Mucosa of descending colon (tissue), 3 donors: ENCODE data around the gene UCHL5. TPM values are rescaled to one million over a fixed set of nuclear protein-coding genes. Genes with fewer than 3 reads are reported as not detected.
A peak's percentile ranks its signal among the peaks of the same experiment; 100 is the strongest.

Source experiments
- ATAC-seq: fragments of 200-7000 bp; cut with Tn5 transposase; one replicate; pipeline ENCODE4 v1.9.1; 2020; ENCODE audit warnings: mild to moderate bottlenecking, moderate library complexity
- DNase-seq, 3 donors: peaks; one replicate each; pipeline ENCODE4 v3.0.0-alpha.2; 2020
- H3K36me3 ChIP-seq: fragments of 200-600 bp; one replicate; pipeline ENCODE4 v1.8.0; 2021; ENCODE audit warnings: low read depth, mild to moderate bottlenecking
- H3K4me1 ChIP-seq: fragments of 200-600 bp; one replicate; pipeline ENCODE4 v1.8.0; 2021; ENCODE audit warnings: low read depth, mild to moderate bottlenecking
- H3K4me3 ChIP-seq: fragments of 200-600 bp; one replicate; pipeline ENCODE4 v1.8.0; 2021; ENCODE audit warnings: mild to moderate bottlenecking
- H3K9me3 ChIP-seq: fragments of 200-600 bp; one replicate; pipeline ENCODE4 v1.8.0; 2021; ENCODE audit warnings: mild to moderate bottlenecking
- intact Hi-C, 2 donors: fragments of 100-400 bp; cut with DNase I in 1 of 2; cut with micrococcal nuclease in 1 of 2; formaldehyde crosslinking; loops; one replicate each; pipeline versions ENCODE4 v1.11.0 to v1.11.1; 2022; cut with DNase I, micrococcal nuclease
- long read RNA-seq, 2 donors: library from polyadenylated mRNA; unstranded; transcript quantifications; one replicate each; pipeline ENCODE4 v2.0.0, GENCODE V29; 2019 to 2021
- total RNA-seq, 3 donors: library from RNA; stranded (reverse); fragmentation: NEBNext Ultra II Directional in 2 of 3; extraction: Animal tissue kit (Norgen Biotek cat#: 25700) in 2 of 3; gene quantifications; one replicate each; pipeline versions ENCODE4 v1.2.1 to v1.2.4, GENCODE V29; 2021 to 2023
- TF ChIP-seq, protein P1 (sequence below): fragments of 200-600 bp; IDR thresholded peaks from one replicate; pipeline ENCODE4 v1.8.0; 2022; ENCODE audit warnings: antibody characterized with exemption, mild to moderate bottlenecking
- donor health status: DM: no; HTN: no; CAD: no; lungs with moderate emphysema.
- donor health status: DM: no; HTN: no; CAD: no.
- donor health status: DM: no; HTN: yes; CAD: no.

The UCHL5 gene, protein sequence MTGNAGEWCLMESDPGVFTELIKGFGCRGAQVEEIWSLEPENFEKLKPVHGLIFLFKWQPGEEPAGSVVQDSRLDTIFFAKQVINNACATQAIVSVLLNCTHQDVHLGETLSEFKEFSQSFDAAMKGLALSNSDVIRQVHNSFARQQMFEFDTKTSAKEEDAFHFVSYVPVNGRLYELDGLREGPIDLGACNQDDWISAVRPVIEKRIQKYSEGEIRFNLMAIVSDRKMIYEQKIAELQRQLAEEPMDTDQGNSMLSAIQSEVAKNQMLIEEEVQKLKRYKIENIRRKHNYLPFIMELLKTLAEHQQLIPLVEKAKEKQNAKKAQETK
- 10 to 100 TPM; 28.7 to 32.7 (median 29.1) TPM for total RNA-seq
- long read RNA-seq, donor 1, full-length matches to known transcripts = 30 of 35 reads
- long read RNA-seq, donor 1, partial matches to known transcripts = 0 of 35 reads
- long read RNA-seq, donor 1, other reads (novel, unspliced or antisense) = 5 of 35 reads
- long read RNA-seq, donor 2, full-length matches to known transcripts = 11 of 32 reads
- long read RNA-seq, donor 2, partial matches to known transcripts = 12 of 32 reads
- long read RNA-seq, donor 2, other reads (novel, unspliced or antisense) = 9 of 32 reads

GRCh38 chr1:193059282-193060114, at the start of gene UCHL5, which contains the start of gene RO60:
Gene UCHL5, minus strand, starts transcription at chr1:193059360. Its CDS starts 100 bp downstream, at chr1:193059260.
Gene RO60, plus strand, starts transcription at chr1:193059612. Its CDS starts 9,443 bp downstream, at chr1:193069055.
- ATAC-seq = peak; percentile 96
- TF ChIP-seq, protein P1, sequence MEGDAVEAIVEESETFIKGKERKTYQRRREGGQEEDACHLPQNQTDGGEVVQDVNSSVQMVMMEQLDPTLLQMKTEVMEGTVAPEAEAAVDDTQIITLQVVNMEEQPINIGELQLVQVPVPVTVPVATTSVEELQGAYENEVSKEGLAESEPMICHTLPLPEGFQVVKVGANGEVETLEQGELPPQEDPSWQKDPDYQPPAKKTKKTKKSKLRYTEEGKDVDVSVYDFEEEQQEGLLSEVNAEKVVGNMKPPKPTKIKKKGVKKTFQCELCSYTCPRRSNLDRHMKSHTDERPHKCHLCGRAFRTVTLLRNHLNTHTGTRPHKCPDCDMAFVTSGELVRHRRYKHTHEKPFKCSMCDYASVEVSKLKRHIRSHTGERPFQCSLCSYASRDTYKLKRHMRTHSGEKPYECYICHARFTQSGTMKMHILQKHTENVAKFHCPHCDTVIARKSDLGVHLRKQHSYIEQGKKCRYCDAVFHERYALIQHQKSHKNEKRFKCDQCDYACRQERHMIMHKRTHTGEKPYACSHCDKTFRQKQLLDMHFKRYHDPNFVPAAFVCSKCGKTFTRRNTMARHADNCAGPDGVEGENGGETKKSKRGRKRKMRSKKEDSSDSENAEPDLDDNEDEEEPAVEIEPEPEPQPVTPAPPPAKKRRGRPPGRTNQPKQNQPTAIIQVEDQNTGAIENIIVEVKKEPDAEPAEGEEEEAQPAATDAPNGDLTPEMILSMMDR = no peak
- Histone ChIP-seq H3K4me1 (peaks cover 19% of the 10 kb centered on the region), H3K9me3 (no peaks in the 10 kb centered on the region), H3K4me3 (peak within 1 kb of the TSS; percentile 71), H3K36me3 (no peaks in the 10 kb centered on the region)
- intact Hi-C loops = loop anchor here in 1 of 2 donors (5.0 kb wide), 1 partner anchor 43 kb away; no protein-coding TSS in a partner anchor
- DNase-seq = peak; percentile 96 to 98 (median 97)

DNA sequence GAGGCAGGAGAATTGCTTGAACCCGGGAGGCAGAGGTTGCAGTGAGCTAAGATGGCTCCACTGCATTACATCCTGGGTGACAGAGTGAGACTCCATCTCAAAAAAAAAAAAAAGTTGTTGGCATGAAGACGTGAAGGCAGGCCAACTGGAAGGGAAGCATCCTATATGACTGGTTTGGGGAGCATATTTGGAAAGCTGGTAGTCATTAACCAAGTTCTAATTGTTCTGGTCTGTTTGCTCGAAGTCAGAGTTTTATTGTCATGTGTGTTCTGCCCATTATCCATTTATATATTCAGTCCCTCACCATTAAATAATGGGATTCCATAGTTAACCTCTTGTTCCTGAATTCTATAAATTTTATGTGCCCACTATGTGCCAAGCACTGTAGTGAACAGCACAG, 49.3 kb upstream of the UCHL5 start:
- no peaks in the 10 kb centered on the region for H3K9me3 ChIP-seq
- TF ChIP-seq, protein P1 = no peak
- H3K4me3 ChIP-seq = no peak overlapping the region
- H3K36me3 ChIP-seq = no peaks in the 10 kb centered on the region
- DNase-seq (no peak), ATAC-seq (no peak)
- intact Hi-C loops = no loop called here
- peaks cover 8% of the 10 kb centered on the region for H3K4me1 ChIP-seq

DNA sequence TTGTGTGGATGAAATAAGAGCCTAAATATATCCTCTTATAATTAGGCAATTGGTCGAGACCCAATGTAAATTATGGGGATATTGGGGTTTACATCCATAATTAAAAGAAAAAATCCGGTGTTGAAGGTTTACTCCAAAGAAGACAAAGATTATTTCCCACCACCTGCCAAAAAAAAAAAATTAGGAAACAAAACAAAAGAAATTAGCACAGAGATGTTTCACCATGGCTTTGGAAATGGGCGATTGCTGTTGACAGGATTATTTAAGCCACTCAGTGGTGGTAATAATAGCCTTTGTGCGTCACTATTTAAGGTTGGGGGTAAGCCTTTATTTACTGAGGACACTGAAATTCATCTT, 46.6 kb upstream of the UCHL5 start:
- TF ChIP-seq, protein P1 = no peak
- no peak overlapping the region for H3K4me3 ChIP-seq
- H3K36me3 ChIP-seq = no peaks in the 10 kb centered on the region
- intact Hi-C loops = no loop called here
- no peak for ATAC-seq
- no peak for DNase-seq
- peaks cover 11% of the 10 kb centered on the region for H3K4me1 ChIP-seq
- H3K9me3 ChIP-seq = no peaks in the 10 kb centered on the region

DNA sequence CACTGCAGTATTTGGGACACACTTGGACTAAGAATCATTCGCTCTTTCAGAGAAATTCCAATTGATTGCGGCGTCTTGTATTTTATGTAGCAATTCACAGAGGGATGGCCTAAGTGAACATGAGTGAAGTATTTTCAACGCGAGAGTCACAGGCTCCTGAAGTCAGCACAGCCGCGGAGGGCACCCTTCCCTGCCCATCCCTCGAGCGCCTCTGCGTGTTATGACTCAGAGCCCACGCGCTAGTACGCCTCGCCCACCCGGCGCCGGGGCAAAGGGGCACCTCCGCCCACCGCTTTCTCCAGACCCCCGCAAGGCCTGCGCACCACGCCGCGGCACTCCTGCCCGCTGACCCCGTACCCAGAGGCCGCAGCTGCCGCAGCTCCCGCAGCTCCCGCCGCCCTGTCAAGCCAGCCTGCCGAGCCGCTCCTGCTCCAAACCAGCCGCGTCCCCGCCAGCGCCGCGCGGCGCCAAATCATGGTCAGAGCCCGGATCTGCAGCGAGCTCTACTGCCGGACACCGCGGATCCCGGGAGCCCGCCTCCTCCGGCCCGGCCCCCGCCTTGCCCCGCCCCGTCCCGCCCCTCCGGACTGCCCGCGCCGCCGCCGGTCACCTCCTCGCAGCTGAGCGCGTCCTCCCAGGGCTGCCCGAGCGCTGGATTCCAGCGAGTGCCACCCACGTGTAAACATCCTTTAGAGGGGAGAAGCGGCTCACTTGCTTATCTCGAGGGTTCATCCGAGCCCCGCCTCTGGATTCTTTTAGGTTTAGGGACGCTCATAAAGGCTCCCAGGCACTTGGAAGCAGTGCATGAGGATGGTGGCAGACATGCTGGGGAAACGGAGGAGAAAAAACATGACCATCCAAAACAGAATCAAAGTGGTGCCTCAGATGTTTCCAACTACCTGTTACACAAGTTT, 46.0 kb upstream of the UCHL5 start, which contains the start of gene GLRX2:
GLRX2 (minus strand) TSS at position 508 of the 914 bp plus-strand sequence; CDS start at position 476, 32 bp downstream.
- peak; percentile 97 for ATAC-seq
- H3K4me1 ChIP-seq = peaks cover 11% of the 10 kb centered on the region
- TF ChIP-seq, protein P1 = no peak
- intact Hi-C loops = loop anchor here in 1 of 2 donors (5.0 kb wide), 1 partner anchor 43 kb away; no protein-coding TSS in a partner anchor
- peak; percentile 88 to 92 (median 90) for DNase-seq
- peak within 1 kb of the TSS; percentile 77 for H3K4me3 ChIP-seq
- no peaks in the 10 kb centered on the region for H3K9me3 ChIP-seq
- H3K36me3 ChIP-seq = no peaks in the 10 kb centered on the region
